Frontal cortex (tissue), 4 donors: Measurements from ENCODE around the gene MEP1B. TPM values are rescaled to one million over a fixed set of nuclear protein-coding genes. Genes with fewer than 3 reads are reported as not detected.
A peak's percentile ranks its signal among the peaks of the same experiment; 100 is the strongest.
"Not testable (repeated sequence)": the region's sequence is repeated elsewhere in the genome, so short reads cannot be mapped to it uniquely, and the experiment has no call there.

ENCODE experiments used
- DNase-seq, 2 donors: peaks; one replicate each; pipeline ENCODE4 v3.0.0; 2012; ENCODE audit warnings: low spot score in 2 of 2
- FAIRE-seq: peaks from 2 replicates; lab custom pipeline; 2012; peaks lifted over from hg19 to GRCh38; lab: Jason Lieb, UNC
- total RNA-seq: library from RNA; depleted of rRNA; stranded (reverse); fragments of >200 nt; gene quantifications from one replicate; pipeline ENCODE4 v1.2.3, GENCODE V29; 2014
- donor health status: control.
- donor health status: control.
- donor health status: control.

The MEP1B gene
- 0.41 TPM for total RNA-seq

GRCh38 chr18:32189790-32190189 lies at the start of gene MEP1B:
Gene MEP1B (plus strand): TSS chr18:32190039. CDS start chr18:32190071, 32 bp downstream.
- DNase-seq (no peak), FAIRE-seq (no peak)

GRCh38 chr18:32148185-32148870 lies 41.5 kb upstream of the MEP1B start:
- FAIRE-seq (no peak), DNase-seq (no peak)

GRCh38 chr18:32152705-32153448 lies 37.0 kb upstream of the MEP1B start:
- FAIRE-seq: no peak
- DNase-seq: no peak

- DNase-seq: no peak
- FAIRE-seq: no peak
Measured at GRCh38 chr18:32156855-32157254, 33.0 kb upstream of the MEP1B start.

GRCh38 chr18:32157580-32157979 lies 32.3 kb upstream of the MEP1B start:
- FAIRE-seq (no peak), DNase-seq (no peak)

DNA sequence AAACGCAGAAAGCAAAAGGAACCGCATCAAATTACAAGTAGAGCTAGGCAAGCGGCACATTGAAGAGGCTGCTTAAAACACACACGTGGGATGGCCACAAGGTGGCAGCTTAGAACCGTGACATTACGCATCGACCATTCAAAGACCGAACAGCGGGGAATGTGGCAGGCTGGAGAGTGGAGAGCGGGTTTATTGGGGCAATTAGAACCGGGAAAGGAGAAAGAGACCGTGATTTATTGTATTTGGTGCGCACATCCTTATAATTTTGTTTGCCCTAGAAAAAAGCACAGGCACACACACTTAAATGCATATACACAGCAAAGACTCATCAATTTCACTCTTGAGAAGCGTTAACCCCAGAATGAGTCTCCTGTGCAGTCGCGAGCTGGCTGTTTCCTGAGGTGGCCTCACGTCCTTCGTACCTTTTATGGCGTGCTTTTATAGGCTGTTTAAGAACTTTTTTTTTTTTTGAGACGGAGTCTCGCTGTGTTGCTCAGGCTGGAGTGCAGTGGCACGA lies 31.7 kb upstream of the MEP1B start:
- peak; percentile 33 for FAIRE-seq

DNA sequence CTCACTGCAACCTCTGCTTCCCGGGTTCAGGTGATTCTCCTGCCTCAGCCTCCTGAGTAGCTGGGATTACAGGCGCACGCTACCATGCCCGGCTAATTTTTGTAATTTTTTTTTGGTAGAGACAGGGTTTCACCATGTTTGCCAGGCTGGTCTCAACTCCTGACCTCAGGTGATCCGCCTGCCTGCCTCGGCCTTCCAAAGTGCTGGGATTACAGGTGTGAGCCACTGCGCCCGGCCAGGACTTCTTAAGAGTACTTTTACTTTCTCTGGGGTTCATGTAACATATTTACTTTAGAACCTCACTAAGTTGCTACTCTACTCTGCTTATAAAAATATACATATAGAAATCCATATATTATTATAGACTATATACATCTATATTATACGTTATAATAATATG lies 31.2 kb upstream of the MEP1B start:
- DNase-seq, FAIRE-seq: not testable (repeated sequence)

More for the DNA sequence above, 31.7 kb upstream of the MEP1B start:
- peak; percentile 53 to 68 for DNase-seq

GRCh38 chr18:32160547-32160946 lies 29.3 kb upstream of the MEP1B start:
- DNase-seq (no peak), FAIRE-seq (no peak)

DNA sequence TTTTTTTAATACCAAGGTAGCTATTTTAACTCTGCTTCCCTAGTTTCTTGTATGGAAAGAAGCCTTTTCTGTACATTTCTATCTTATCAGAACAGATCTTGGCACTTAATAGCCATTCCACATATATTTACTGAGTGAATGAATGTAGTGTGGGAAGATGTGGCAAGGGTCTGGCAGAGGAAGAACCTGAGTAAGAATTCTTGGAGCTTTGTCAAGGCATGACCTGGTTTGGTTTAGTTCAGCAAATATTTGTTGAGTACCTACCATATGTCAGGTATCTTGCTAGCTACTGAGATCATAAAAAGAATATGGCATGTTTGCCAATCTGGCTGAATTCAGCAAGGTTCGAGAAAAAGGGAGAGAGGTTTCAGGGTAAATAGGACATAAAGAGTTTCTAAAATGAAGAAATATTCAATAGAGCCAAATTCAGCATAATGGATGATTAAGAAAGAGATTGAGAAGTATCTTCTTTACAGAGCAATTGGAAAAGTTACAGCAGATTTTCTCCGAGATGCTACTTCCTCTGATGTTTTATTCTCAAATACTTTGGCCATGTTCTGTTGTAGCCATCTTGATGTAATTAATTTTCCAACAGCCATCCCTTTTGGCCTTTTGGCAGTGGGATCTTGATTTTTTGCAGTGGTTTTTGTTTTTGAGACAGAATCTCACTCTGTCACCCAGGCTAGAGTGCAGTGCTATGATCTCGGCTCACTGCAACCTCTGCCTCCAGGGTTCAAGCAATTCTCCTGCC lies 21.7 kb upstream of the MEP1B start:
- FAIRE-seq: no peak

GRCh38 chr18:32173654-32174053 lies 16.2 kb upstream of the MEP1B start:
- DNase-seq: no peak
- no peak for FAIRE-seq

More for the DNA sequence above, 21.7 kb upstream of the MEP1B start:
- DNase-seq: no peak

GRCh38 chr18:32174719-32175118 lies 15.1 kb upstream of the MEP1B start:
- FAIRE-seq (no peak), DNase-seq (no peak)

GRCh38 chr18:32175265-32175664 lies 14.6 kb upstream of the MEP1B start:
- FAIRE-seq: no peak
- DNase-seq: no peak

GRCh38 chr18:32176745-32177144 lies 13.1 kb upstream of the MEP1B start:
- FAIRE-seq, DNase-seq: not testable (repeated sequence)

DNA sequence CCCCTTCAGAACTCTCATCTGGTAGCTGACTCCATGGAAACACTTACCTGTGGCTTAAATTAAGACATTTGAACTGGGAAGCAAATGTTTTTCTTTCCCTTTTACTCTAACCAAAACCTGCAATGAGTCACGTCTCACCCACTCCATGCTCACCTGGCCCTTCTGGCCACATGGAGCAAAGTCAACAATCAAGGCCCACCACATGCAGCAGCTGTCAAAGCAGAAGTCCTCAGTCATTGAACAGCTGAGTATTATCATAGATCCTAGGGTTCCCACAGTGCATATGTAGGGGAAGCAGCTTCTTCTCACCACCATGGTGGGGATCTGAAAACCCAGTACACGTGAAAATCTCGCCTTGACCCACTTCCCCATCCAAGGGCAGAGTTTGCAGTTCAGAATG lies 12.3 kb upstream of the MEP1B start:
- DNase-seq: no peak
- FAIRE-seq: no peak

- DNase-seq (no peak), FAIRE-seq (no peak)
Measured at GRCh38 chr18:32183503-32183902, 6.3 kb upstream of the MEP1B start.

GRCh38 chr18:32190209-32190608 lies 370 bp downstream of the MEP1B start:
- DNase-seq: no peak
- no peak for FAIRE-seq

DNA sequence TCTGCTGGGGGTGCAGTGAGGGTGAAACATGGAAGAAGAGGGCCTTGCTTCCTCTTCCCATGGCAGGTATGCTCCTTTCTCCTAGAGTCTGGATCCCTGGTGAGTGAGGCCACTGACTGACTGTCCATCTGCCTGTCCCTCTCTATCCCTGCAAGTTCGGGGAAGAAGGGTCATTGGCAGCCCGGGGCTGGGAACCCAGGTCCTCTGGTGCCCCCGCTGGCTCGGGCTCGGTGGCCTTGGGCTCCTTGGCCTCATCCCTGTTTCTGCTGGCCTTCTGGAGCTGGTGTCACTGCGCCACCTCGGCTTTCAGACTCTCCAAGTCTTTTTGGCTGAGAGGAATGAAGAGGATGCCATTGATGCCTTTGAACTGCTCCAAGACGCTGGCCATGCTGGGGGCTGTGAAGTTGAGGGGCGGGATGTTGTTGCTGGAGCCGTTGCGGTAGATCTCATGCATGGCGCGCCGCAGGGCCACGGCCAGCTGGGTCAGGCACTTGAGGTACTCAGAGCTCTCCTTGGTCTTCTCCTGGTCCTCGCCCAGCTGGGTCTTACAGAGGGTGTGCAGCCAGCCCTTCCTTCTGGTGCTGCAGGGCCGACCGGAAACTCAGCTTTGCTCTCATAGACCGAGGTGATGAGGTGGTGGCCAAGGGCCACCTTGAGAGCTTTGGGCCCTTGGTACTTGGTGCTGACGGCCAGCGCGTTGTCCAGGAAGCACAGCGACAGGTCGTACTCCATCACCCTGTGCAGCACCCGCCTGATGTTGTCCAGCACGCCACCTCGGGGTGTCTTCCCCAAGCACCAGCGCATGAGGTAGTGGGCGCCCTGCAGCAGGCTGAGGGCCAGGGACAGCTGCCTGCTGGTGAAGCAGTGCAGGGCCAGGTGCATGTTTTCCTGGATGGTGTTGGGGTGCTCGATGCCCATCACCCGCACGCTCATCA lies 6.3 kb downstream of the MEP1B start:
- no peak for DNase-seq
- FAIRE-seq: no peak

DNA sequence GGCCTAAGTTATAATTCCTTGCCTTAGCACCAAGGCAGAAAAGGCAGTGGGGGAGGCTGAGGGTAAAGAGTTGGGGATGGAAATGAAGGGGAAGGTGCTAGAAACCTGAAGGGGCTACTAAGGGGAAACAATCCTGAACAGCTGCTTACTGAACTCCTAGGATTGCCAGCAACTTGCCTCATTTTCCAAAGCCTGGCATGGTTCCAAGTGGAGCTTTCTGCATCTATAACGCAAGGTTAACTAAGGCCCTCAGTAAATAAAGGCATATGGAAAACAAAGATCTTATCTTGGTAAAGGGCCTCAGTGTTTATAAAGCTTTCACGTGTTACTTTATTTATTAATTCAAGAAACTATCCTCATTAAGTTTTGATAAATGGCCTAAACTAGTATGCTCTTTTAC lies 10.9 kb downstream of the MEP1B start:
- no peak for FAIRE-seq
- DNase-seq: no peak

DNA sequence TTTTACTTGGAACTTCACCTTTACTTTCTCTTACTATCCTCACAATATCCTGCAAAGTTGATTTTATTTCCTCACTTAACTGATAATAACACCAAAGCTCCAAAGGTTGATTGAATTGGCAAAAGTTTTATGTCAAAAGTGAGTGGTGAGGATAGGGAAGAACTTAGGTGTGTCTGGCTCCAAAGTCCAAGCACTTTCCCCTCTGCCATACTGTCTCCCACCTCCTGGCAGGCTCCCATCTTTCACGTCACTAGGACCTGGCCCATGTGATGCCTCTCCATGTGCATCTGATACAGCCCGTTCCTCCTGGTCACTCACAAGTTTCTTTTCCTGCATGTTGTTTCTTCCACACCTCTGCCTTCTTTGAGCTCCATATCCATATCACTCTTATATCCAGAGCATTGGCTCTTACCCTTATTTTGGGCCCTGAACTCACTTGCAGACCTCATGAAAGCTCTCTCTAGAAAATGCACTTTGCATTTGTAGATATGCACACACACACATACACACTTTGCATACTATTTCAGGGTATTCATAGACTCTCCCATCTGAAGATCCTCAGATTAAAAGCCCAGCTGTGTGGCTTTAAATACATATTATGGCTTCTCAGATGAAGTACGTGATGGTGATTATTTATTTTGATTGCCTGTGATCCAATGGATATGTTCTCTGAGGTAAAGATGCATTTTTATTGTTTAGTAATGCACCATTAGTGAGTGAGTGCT lies 12.3 kb downstream of the MEP1B start:
- no peak for DNase-seq
- FAIRE-seq: no peak
